Skeletal muscle tissue (tissue), 4 donors: ENCODE results near the gene OPN4. TPM values are rescaled to one million over a fixed set of nuclear protein-coding genes. Genes with fewer than 3 reads are reported as not detected.

Experiments used
- H3K27ac ChIP-seq: one replicate; pipeline ENCODE4 v1.7.0; 2013; ENCODE audit warnings: mild to moderate bottlenecking, low read depth, low read length, inconsistent platforms
- H3K27me3 ChIP-seq, 3 donors: one replicate each; pipeline ENCODE4 v1.7.0; 2013; ENCODE audit warnings: low read length in 3 of 3; ENCODE audit not compliant: control insufficient read depth in 3 of 3, insufficient read depth in 3 of 3
- H3K36me3 ChIP-seq, 3 donors: one replicate each; pipeline ENCODE4 v1.7.0; 2013; ENCODE audit warnings: low read length in 3 of 3; ENCODE audit not compliant: control insufficient read depth in 3 of 3, insufficient read depth in 3 of 3
- H3K4me1 ChIP-seq, 3 donors: one replicate each; pipeline ENCODE4 v1.7.0; 2013; ENCODE audit warnings: low read length in 3 of 3, mild to moderate bottlenecking in 3 of 3; ENCODE audit not compliant: control insufficient read depth in 3 of 3, insufficient read depth in 3 of 3
- H3K4me3 ChIP-seq, 3 donors: one replicate each; pipeline ENCODE4 v1.7.0; 2013; ENCODE audit warnings: low read length in 3 of 3
- H3K9ac ChIP-seq, 3 donors: one replicate each; pipeline ENCODE4 v1.7.0; 2013; ENCODE audit warnings: low read length in 3 of 3, mild to moderate bottlenecking in 3 of 3, moderate library complexity in 2 of 3, low read depth in 1 of 3
- H3K9me3 ChIP-seq, 3 donors: one replicate each; pipeline ENCODE4 v1.7.0; 2013; ENCODE audit warnings: low read length in 3 of 3; ENCODE audit not compliant: control insufficient read depth in 3 of 3
- total RNA-seq: library from RNA; depleted of rRNA; stranded (reverse); fragments of >200 nt; gene quantifications from one replicate; pipeline ENCODE4 v1.2.3, GENCODE V29; 2014
- donor health status: Osteomylitis.

The OPN4 gene
- total RNA-seq, 1 donor from 2014 or later: not detected

DNA sequence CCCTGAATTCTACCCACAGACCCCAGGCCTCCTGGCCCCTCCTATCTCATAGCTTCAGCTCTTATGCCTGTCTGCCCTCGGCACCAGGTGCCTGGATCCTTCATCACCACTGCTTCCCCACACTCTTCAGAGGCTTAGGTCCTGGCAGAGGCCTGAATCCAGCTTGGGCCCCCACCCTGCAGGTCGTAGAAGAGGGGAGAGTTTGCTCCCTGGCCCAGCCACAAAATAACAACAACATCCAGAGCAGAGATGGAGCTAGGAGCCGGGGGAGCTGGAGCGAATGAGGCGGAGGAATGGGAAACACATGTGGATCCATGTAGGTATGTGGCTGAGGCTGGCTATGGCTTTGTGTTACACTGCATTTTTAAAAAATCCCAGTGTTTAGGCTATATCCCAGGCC is 7.8 kb upstream of the OPN4 start:
- Histone ChIP-seq H3K9ac (no peak overlapping the region), H3K36me3 (no peaks in the 10 kb centered on the region), H3K4me1 (peaks cover 46 to 47% (median 46%) of the 10 kb centered on the region in 3 donors), H3K9me3 (no peaks in the 10 kb centered on the region), H3K4me3 (no peak overlapping the region), H3K27me3 (no peaks in the 10 kb centered on the region), H3K27ac (no peak overlapping the region)

DNA sequence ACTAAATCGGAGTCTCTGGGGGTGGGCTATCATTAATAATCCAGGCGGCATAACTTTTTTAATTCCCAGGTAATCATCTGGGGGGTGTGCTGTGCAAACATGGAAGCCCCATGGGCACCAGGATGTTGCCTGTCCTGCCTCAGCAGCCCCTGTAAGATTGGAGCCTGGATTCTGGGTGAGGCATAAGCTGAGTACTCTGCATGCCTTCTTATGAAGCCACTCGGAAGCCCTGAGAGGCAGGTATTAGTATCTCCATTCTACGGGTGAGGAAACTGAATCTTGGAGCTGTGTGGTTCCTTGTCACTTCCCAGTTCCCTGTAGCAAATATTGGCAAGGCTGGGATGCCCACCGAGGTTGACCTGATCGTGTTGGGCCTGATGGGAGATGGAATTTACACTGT is 7.4 kb upstream of the OPN4 start:
- Histone ChIP-seq H3K4me1 (peaks cover 46 to 48% (median 47%) of the 10 kb centered on the region in 3 donors), H3K4me3 (no peak overlapping the region), H3K36me3 (no peaks in the 10 kb centered on the region), H3K27ac (no peak overlapping the region), H3K9ac (no peak overlapping the region), H3K9me3 (no peaks in the 10 kb centered on the region), H3K27me3 (no peaks in the 10 kb centered on the region)

DNA sequence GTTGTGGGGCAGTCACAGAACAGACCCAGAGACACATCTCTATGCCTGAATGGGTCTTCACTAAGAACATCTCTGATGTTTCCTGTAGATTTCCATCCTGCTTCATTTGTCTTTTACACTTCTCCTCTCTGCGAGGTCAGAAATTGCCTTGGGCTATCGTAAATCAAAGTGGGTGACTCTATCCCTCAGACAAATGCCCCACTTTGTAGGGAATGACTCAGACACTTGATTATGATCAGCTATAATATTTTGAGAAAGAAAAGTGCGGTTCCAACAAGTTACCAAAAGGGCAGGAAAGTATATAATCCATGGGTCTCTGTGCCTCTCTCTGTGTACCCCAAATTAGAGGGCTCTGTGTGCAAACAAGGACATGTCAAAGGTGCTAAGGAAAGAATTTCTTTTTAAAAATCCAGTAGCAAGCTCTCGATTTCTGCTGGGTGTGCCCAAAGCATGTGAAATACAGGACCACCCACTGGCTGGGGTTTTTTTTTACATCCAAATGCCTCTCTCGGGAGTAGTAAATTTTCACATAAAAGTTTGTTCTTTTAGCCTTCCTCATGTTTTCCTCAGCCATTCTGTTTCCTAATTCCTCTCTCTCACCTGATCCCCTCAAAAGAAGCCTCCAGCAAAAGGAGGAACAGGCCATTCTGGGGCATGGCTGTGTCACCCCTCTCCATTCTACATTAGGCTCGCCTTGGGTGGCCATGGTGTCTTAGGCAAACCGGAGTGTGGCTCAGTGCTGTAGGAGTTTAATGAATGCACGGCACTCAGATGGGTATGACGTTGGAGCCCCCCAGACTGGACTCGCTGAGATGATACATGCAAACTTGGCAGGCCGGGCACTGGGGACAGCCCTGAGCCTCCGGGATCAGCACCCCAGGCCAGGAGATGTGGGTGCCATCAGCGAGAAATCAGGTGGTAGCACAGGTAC is 6.3 kb upstream of the OPN4 start:
- H3K27ac ChIP-seq: no peak overlapping the region
- H3K4me3 ChIP-seq: no peak overlapping the region
- peak overlapping the region in 1 of 3 donors; percentile 8 for H3K9ac ChIP-seq
- H3K36me3 ChIP-seq: no peaks in the 10 kb centered on the region
- H3K4me1 ChIP-seq: peaks cover 41 to 45% (median 41%) of the 10 kb centered on the region in 3 donors
- no peaks in the 10 kb centered on the region for H3K9me3 ChIP-seq
- no peaks in the 10 kb centered on the region for H3K27me3 ChIP-seq

DNA sequence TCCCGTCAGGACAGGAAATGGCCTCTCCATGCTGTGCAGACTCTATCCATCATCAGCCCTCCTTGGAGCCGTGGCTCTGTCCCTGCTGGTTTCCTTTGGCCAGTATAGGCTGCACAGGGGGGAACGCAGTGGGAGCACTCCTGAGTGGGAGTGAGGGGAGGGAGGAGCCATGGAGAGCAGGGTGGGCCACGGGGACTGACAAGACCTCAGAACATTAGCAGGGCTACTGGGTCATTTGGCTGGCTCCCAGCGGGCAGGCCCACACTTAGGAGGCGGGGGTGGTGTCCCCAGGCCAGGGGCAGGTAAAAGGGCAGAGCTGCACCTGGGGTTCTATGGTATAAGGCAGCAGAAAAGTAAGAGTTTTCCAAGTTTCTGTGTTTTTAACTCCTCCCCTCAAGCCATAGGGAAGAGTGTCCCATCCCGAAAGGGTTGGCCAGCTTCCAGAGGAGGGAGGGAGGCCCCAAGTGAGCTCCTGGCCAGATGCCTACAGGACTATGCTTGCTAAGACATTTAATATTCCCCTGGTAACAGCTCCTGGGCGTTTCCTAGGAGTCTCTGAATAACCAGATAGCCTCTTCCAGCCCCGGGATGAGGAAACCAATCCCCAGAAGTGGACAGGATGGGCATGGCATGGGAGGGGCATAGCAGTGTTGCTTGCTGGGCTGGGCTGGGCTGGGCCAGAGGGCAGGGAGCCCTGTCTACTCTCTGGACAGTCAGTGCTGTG is 5.5 kb upstream of the OPN4 start:
- Histone ChIP-seq H3K36me3 (no peaks in the 10 kb centered on the region), H3K27me3 (no peaks in the 10 kb centered on the region), H3K9me3 (no peaks in the 10 kb centered on the region), H3K4me1 (peaks cover 33 to 39% (median 36%) of the 10 kb centered on the region in 3 donors), H3K27ac (peak overlapping the region; percentile 19), H3K4me3 (no peak overlapping the region), H3K9ac (peak overlapping the region in 1 of 3 donors; percentile 57)

DNA sequence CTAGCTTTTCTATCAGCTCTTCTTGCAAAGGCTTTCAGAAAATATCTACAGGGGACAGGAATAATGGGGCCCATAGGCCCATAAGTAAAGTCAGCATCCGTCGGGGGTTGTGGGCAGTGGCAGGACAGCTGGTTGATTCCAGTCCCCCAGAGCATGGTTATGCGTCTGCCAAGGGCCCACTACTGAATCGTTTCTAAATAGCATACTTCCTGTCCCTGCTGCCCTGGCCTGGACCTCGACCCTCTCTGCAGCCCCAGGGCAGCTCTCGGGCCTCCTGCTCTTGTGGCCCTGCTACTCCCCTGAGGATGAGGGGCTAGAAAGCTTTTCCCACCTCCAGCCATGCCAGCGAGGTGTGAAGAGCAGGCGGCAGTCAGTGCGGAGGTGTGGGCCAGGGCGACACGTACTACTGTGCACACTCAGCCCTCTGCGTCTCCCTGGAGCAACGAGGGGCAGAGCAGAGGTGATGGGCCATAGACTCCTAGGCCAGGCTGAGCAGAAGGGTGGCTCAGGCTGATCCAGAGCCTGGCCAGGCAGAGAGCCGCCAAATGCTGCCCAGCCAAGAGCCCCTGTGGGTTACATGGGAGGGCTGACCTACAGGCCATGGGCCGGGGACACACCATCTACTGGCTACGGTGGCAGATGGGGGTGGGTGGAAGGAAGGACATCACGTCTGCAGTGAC is 4.7 kb upstream of the OPN4 start:
- Histone ChIP-seq H3K9ac (peak overlapping the region in 1 of 3 donors; percentile 57), H3K27ac (peak overlapping the region; percentile 19), H3K4me3 (peak overlapping the region in 1 of 3 donors; percentile 6), H3K36me3 (no peaks in the 10 kb centered on the region), H3K9me3 (no peaks in the 10 kb centered on the region), H3K4me1 (peaks cover 32 to 37% (median 36%) of the 10 kb centered on the region in 3 donors), H3K27me3 (peaks cover 0 to 3% (median 0%) of the 10 kb centered on the region in 3 donors)

DNA sequence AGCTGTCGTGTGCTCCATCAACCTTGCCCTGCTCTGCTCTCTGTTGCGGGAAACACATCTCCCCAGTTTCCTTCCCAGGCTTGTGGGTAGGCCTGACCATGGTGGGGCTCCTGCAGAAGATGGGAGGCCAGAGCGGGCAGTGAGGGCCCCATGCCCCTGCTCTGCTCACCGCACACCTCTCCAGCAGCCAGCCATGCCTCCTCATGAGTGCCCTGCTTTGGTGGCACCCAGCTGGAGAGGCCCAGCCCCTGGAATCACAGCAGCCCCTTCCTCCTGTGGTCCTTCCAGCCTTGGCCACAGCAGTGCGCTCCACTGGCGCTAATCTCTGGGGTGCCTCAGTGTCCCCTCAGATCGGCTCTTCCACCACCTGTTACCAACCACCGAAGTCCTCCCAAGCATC is 4.2 kb upstream of the OPN4 start:
- no peak overlapping the region for H3K4me3 ChIP-seq
- no peak overlapping the region for H3K27ac ChIP-seq
- H3K36me3 ChIP-seq: no peaks in the 10 kb centered on the region
- no peaks in the 10 kb centered on the region for H3K9me3 ChIP-seq
- H3K9ac ChIP-seq: peak overlapping the region in 1 of 3 donors; percentile 57
- H3K4me1 ChIP-seq: peaks cover 30 to 37% (median 33%) of the 10 kb centered on the region in 3 donors
- peaks cover 0 to 3% (median 0%) of the 10 kb centered on the region in 3 donors for H3K27me3 ChIP-seq

DNA sequence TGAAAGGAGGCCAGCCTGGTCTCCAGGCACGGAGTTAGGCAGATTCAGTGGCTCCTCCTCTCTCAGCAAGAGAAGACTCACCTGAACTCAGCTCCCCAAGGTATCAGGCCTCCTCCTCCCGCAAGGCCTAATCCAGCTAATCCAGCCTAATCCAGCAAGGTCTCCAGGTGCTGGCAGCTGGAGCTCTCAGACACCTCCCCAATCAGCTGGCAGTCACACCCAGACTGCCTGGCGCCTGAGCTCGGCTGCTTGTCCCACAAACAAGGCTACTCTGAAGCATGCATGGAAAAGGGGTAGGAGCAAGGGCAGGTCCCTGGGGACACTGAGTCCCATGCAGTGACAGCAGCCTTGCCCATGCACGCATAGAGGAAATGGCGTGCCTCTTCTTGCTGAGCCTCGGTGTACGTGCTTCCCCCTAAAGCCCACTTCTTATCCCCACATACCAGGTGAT is 3.3 kb upstream of the OPN4 start:
- peaks cover 30 to 37% (median 33%) of the 10 kb centered on the region in 3 donors for H3K4me1 ChIP-seq

DNA sequence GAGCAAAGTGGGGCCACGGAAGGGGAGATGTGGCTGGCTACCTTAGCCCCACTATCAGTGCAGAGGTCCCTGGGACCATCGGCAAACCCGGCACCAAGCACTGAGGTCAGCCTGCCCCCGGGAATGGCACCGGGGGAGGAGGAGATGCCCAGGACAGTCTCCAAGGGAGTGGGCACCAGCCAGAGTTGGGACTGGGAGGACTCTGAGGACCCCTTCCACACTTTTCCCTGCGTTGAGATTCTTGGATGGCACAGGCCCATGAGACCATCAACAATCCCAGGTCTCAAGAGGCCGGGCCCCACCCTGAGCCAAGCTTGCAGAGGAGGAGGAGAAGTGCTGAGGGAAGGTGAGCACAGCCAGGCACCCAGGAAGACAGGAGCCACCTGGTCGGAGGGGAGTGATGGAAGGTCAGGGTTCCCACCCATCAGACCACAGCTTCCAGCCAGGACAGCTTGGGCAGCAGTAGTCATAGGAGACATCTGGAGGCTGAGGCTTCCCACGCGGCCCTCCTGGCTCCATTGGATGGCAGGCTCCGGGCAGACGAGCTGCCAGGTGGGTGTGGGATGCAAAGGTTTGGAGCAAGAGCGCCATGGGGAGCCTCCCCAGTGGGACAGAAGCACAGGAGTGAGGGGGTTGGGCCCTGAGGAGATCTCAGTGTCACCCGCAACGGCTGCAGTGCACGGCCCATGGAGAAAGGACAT is 2.6 kb upstream of the OPN4 start:
- no peaks in the 10 kb centered on the region for H3K36me3 ChIP-seq
- peaks cover 30 to 37% (median 33%) of the 10 kb centered on the region in 3 donors for H3K4me1 ChIP-seq
- H3K27me3 ChIP-seq: peaks cover 0 to 3% (median 0%) of the 10 kb centered on the region in 3 donors
- H3K4me3 ChIP-seq: no peak overlapping the region
- H3K9me3 ChIP-seq: no peaks in the 10 kb centered on the region
- no peak overlapping the region for H3K9ac ChIP-seq
- H3K27ac ChIP-seq: no peak overlapping the region

More for the DNA sequence above, 3.3 kb upstream of the OPN4 start:
- Histone ChIP-seq H3K27me3 (peaks cover 0 to 3% (median 0%) of the 10 kb centered on the region in 3 donors), H3K27ac (no peak overlapping the region), H3K4me3 (no peak overlapping the region), H3K9me3 (no peaks in the 10 kb centered on the region), H3K36me3 (no peaks in the 10 kb centered on the region), H3K9ac (peak overlapping the region in 1 of 3 donors; percentile 7)
